Measurements from ENCODE around the gene ARHGAP6.

The ARHGAP6 gene

GRCh38 chrX:11464836-11465463 is 200.8 kb downstream of the ARHGAP6 start:
- DNase-seq (ENCODE audit: low read depth in 3 of 3, low spot score in 1 of 3), result no peak

DNA sequence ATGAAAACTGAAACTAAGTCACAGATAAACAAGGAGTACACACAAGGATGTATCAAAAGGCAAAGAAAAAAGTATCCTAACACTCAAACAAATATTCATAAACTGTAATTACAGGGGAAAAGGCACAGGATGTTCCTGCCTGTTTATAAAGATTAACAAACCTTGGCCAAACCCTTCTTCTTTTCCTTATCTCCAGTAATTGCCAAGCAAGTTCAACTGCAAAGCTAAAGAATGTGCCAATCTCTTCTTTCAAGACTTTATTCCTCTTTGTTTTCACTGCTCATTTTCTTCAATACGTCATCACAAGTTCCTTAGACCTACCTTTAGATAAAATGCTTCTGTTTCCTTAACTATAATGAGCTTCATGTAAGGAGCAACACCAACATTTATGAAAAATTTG is 201.3 kb downstream of the ARHGAP6 start:
- DNase-seq (ENCODE audit: low read depth in 3 of 3, low spot score in 1 of 3), result no peak

DNA sequence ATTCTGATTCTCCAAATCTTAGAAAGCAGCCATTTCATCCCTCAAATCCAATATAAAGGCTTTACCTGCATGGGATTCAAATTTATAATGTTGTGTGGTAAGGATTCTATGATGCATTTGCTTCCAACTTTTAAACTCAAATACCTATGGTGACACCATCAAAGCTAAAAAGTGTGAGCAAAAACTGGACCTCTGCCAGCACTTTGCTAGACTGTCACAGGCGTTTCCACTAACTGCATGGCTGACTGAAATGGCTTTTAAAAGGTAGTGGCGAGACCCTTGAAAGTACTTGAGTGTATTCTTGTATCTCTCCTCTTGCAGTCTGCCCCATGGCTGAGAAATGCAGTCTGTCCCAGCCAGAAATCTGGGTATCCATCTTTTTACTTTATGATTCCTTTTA is 203.1 kb downstream of the ARHGAP6 start:
- no peak for DNase-seq (ENCODE audit: low read depth in 3 of 3, low spot score in 1 of 3)

DNA sequence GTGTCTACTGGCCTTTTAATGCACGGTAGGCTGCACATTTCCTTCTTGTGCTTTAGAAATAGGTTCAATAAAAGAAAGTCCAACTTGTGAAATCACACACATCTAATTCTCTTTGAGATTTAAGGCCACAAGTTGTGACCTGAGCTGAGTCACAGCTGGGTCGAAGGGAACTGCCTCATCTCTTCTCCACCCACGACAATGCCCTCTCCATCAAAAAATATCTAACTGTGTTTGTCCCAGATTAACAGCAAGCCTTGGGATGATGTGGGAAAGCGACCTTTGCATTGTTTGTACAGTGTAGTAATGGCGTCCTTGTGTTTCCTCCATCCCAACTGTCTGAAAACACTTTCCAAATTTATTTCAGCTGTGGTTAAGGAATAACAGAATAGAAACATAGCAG is 203.6 kb downstream of the ARHGAP6 start:
- no peak for DNase-seq (ENCODE audit: low read depth in 3 of 3, low spot score in 1 of 3)

DNA sequence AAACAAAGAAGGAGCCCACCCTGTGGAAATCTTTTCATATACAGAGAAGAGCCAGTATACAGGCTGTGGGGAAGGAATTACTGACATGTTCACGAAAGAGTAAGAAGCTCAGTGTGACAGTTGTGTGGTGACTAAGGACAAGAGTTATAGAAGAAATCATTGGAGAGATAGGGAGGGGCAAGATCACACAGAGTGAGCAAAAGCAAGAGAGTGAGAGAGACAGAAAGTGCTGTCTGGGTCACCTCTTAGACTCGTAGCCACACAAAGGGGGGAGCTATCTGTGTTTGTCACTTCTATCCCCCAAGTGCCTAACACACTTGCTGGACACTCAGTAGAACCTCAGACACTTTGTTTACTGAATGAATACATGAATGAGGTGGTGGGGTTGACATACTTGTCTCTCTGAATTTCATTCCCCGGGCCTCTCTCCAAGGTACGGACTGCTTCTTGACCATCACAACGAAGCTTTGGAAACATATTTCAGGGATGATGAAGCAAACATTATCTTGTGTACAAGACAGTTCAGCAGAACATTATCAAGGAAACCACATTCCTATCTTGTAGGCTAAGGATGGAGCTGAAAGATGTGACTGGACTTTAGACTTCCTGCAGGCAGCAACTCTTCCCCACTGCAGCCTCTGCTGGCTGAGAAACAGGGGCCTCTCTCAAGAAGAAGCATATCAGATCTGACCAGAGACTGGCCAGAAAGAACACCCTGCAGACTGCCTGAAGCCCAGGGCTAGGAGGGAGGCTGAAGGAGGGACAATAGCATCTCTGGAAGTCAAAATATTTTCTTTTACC is 204.3 kb downstream of the ARHGAP6 start:
- DNase-seq (ENCODE audit: low read depth in 3 of 3, low spot score in 1 of 3), result no peak

GRCh38 chrX:11460347-11460746 is 205.4 kb downstream of the ARHGAP6 start:
- no peak for DNase-seq (ENCODE audit: low read depth in 3 of 3, low spot score in 1 of 3)

DNA sequence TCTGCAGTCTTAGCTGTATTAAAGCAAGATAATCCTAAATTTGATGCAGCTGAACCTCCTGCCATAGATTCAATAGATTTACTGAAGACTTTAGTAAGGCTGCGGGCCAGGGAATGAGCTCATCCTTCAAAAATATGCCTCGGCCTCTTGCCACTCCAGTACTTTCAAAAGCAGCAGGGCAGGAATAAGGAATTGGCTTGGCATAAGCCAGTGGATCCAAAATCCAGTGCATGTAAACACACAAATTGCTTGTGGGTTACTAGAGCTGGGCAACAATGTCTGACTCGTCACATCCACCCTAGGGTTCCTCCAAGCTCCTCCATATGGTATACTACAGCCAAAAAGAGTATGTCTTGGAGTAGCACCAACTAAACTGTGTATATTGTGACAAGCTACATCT is 207.6 kb downstream of the ARHGAP6 start:
- no peak for DNase-seq (ENCODE audit: low read depth in 3 of 3, low spot score in 1 of 3)

DNA sequence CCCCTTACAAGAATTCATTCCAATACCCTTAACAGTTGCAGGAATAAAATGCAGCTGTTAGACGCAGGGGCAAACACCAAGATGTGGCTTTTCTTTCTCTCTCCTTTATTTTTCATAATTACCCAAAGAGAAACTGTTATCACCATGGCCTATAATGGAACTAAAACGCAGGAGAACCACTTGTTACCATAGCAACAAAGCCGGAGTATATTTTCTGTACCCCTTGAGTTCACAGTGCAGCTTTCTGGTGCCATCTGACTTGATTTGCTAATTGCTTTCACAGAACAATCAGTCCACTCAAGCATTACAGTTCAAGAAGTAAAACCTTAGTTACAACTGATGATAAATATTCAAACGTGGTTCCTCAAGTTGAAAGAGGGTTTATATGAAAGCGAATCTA is 214.6 kb downstream of the ARHGAP6 start:
- no peak for DNase-seq (ENCODE audit: low read depth in 3 of 3, low spot score in 1 of 3)

- no peak for DNase-seq (ENCODE audit: low read depth in 3 of 3, low spot score in 1 of 3)
Measured at GRCh38 chrX:11450354-11450753, 215.4 kb downstream of the ARHGAP6 start.

GRCh38 chrX:11449613-11450012 is 216.1 kb downstream of the ARHGAP6 start:
- no peak for DNase-seq (ENCODE audit: low read depth in 3 of 3, low spot score in 1 of 3)

- no peak for DNase-seq (ENCODE audit: low read depth in 3 of 3, low spot score in 1 of 3)
Measured at GRCh38 chrX:11447418-11447817, 218.3 kb downstream of the ARHGAP6 start.

GRCh38 chrX:11446949-11447348 is 218.8 kb downstream of the ARHGAP6 start:
- DNase-seq (ENCODE audit: low read depth in 3 of 3, low spot score in 1 of 3), result no peak

- no peak for DNase-seq (ENCODE audit: low read depth in 3 of 3, low spot score in 1 of 3)
Measured at GRCh38 chrX:11446336-11446735, 219.4 kb downstream of the ARHGAP6 start.

- no peak for DNase-seq (ENCODE audit: low read depth in 3 of 3, low spot score in 1 of 3)
Measured at GRCh38 chrX:11445540-11445939, 220.2 kb downstream of the ARHGAP6 start.

DNA sequence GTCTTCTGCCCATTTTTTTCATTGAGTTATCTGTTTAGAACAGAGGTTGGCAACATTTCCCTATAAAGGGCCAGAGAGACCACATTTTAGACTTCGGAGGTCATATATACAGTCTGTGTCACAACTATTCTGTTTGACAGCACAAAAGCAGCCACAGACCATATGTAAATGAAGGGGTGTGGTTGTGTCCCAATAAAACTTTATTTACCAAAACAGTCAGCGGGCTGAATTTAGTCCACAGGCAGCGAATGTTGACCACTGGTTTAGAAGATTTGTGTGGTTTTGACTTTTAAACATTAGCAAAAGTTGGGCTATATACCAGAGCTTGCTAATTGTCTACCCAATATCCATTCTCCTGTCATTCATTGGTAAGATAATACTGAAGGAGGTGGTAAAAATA is 221.7 kb downstream of the ARHGAP6 start:
- no peak for DNase-seq (ENCODE audit: low read depth in 3 of 3, low spot score in 1 of 3)

- DNase-seq (ENCODE audit: low read depth in 3 of 3, low spot score in 1 of 3), result no peak
Measured at GRCh38 chrX:11439846-11440245, 225.9 kb downstream of the ARHGAP6 start.

GRCh38 chrX:11438767-11439166 is 227.0 kb downstream of the ARHGAP6 start:
- DNase-seq (ENCODE audit: low read depth in 3 of 3, low spot score in 1 of 3), result no peak

DNA sequence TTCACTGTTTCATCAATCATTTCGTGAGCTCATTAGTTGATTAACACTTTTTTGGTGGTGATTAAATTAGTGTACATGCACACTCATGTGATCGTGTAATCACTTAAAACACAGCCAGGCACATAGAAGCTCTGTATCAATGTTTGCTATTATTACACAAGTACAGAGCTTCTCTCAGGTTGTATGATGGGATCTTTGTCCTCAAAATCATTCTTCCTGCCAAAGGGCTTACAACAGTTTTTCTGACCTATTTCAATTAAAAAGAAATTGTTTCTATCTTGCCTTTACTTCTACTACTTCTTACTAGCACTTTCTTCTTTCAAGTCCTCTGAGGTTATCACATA is 227.4 kb downstream of the ARHGAP6 start:
- no peak for DNase-seq (ENCODE audit: low read depth in 3 of 3, low spot score in 1 of 3)

GRCh38 chrX:11437642-11438379 is 227.9 kb downstream of the ARHGAP6 start:
- DNase-seq (ENCODE audit: low read depth in 3 of 3, low spot score in 1 of 3), result no peak

DNA sequence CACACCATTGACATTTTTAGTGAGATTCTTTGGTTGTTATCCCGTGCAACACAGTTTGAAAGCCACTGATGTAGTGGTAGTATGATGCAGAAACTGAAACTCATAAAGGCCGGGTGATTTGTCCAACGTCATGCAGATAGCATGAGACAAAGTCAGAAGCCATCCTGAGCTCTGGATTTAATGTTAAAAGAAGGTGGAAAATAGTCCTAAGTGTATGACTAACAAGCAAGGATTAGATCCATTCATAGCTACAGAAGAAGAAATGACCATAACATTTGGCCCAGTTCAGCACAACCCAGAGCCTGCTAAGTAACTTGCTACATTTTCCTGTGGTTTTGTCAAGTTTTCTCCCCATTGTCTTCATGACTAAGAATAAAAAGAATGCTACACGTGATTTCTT is 230.2 kb downstream of the ARHGAP6 start:
- DNase-seq (ENCODE audit: low read depth in 3 of 3, low spot score in 1 of 3), result no peak

- DNase-seq (ENCODE audit: low read depth in 3 of 3, low spot score in 1 of 3), result no peak
Measured at GRCh38 chrX:11434607-11435006, 231.1 kb downstream of the ARHGAP6 start.

GRCh38 chrX:11431786-11432185 is 233.9 kb downstream of the ARHGAP6 start:
- no peak for DNase-seq (ENCODE audit: low read depth in 3 of 3, low spot score in 1 of 3)

All from stimulated activated CD4-positive, alpha-beta T cell treated with anti-CD3 and anti-CD28 coated beads, TNF-alpha, amount 100 ng/mL, for 1 hour (primary cell).